Fibroblast of peridontal ligament (primary cell): ENCODE measurements around the gene FOSL2.

ENCODE experiments used
- DNase-seq: peaks from one replicate; pipeline ENCODE4 v3.0.0-alpha.2; 2010; ENCODE audit errors: extremely low read depth

Gene FOSL2

DNA sequence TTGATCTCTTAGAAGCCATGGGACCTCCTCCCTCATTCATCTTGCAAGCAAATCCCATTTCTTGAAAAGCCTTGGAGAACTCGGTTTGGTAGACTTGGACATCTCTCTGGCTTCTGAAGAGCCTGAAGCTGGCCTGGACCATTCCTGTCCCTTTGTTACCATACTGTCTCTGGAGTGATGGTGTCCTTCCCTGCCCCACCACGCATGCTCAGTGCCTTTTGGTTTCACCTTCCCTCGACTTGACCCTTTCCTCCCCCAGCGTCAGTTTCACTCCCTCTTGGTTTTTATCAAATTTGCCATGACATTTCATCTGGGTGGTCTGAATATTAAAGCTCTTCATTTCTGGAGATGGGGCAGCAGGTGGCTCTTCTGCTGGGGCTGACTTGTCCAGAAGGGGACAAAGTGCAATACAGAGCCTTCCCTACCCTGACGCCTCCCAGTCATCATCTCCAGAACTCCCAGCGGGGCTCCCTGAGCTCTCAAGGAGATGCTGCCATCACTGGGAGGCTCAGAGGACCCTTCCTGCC, 20.0 kb downstream of the FOSL2 start:
- no peak for DNase-seq

GRCh38 chr2:28413152-28413898, 20.7 kb downstream of the FOSL2 start:
- no peak for DNase-seq

DNA sequence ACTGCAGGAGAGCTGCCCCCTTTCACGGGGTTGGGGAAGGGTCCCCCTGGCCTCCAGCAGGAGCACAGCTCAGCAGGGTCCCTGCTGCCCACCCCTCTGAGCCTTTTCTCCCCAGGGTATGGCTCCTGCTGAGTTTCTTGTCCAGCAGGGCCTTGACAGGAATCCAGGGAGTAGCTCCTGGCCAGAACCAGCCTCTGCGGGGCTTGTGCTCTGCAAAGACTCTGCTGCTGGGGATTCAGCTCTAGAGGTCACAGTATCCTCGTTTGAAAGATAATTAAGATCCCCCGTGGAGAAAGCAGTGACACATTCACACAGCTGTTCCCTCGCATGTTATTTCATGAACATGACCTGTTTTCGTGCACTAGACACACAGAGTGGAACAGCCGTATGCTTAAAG, 21.2 kb downstream of the FOSL2 start:
- DNase-seq, result no peak

DNA sequence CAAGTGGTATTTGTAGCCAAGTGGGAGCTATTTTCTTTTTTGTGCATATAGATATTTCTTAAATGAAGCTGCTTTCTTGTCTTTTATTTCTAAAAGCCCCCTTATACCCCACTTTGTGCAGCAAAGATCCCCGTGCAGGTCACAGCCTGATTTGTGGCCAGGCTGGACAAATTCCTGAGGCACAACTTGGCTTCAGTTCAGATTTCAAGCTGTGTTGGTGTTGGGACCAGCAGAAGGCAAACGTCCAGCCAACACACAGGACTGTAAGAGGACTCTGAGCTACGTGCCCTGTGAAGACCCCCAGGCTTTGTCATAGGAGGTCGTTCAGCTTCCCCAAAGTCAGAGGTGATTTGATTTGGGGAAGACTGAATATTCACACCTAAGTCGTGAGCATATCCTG, 21.9 kb downstream of the FOSL2 start:
- no peak for DNase-seq

- no peak for DNase-seq
Observed at GRCh38 chr2:28415010-28415409, 22.4 kb downstream of the FOSL2 start.

- DNase-seq, result no peak
Observed at GRCh38 chr2:28415715-28416114, 23.1 kb downstream of the FOSL2 start.

DNA sequence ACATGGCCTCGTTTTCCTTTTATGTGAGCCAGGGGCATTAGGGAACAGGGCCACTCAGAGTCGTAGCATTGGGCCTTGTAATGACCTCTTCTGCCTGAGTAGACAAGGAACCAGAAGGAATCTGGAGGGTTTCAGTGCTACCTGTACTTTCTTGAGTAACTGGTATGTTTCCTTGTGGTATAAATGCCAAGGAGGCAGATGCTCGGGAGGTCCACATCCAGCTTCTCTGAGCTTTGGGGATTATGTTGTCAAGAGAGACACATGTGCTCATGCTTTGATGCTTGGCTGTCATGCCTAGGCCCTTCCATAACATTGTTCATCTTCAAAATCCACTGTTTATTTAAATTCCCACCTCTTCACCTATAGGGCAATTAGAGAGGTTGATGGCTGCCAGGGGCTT, 26.3 kb downstream of the FOSL2 start:
- no peak for DNase-seq

DNA sequence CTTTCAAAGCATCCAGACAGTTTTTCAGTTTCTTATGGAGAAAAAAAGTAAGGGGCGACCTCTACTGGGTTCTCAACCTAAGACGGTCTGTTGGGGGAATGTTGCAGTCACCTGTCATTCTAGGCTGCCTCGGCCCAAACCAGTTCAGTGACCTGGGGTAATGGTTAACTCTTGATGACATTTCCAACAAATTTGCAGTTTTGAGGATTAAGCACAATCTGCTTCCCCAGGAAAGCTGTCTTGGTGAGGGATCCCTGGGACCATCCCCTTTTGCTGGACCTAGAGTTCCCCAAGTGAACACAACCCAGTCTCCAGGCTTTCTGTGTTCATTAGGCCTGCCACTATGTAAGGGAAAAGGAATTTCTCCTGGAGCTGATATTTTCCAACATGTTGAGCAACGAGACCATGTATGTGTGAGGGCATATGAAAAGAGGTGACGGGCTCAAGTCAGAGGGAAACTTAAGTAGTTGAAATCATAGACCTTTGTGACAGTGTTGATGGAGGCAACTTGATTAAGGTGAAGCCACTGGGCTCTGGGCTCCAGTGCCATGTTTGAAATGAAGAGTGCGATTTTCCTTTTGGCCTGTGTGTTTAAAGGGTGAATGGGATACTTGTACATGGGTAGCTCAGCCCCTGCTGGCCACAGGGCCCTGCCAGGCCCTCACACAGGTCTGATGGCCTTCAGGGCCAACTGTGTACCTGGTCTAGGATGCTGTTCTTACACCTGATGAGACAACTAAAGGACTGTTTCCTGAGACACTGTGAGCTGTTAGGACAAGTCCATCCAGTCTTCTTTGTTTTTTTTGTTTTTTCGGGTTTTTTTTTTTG, 27.0 kb downstream of the FOSL2 start:
- no peak for DNase-seq

- DNase-seq, result no peak
Observed at GRCh38 chr2:28420722-28421121, 28.1 kb downstream of the FOSL2 start.

GRCh38 chr2:28422908-28423741, 30.5 kb downstream of the FOSL2 start:
- no peak for DNase-seq

DNA sequence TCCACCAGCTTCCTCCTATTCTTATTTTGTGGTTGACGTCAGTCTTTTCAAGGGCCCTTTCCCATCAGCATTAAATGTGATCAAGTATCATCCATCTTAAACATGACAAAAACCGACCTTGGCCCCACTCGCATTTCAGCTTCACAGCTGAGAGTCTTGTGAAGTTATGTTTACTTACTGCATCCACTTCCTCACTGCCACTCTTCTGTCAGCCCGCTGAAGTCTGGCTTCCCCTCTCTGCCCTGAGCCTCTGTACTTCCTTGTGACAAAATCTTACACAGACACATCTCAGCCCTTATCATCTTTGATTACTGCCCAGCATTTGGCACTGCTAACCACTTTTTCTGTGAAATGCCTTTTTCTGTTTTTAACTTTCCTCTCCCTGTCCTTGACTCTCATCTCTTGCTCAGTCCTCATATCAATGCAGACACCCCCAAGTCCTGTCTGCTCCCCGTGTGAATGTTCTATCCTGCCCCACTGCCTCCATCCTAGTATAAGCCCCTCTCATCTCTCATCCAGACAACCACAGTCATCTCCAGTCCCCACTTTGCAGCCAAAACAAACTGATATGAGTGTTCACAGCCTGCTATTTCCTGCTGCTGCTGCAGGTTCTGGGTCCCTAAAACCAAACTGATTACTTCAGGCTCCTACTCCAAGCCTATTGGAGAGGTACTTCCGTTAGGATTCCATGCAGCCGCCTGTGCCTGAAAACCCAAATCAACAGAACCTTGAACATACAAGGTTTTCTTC, 31.4 kb downstream of the FOSL2 start:
- no peak for DNase-seq

DNA sequence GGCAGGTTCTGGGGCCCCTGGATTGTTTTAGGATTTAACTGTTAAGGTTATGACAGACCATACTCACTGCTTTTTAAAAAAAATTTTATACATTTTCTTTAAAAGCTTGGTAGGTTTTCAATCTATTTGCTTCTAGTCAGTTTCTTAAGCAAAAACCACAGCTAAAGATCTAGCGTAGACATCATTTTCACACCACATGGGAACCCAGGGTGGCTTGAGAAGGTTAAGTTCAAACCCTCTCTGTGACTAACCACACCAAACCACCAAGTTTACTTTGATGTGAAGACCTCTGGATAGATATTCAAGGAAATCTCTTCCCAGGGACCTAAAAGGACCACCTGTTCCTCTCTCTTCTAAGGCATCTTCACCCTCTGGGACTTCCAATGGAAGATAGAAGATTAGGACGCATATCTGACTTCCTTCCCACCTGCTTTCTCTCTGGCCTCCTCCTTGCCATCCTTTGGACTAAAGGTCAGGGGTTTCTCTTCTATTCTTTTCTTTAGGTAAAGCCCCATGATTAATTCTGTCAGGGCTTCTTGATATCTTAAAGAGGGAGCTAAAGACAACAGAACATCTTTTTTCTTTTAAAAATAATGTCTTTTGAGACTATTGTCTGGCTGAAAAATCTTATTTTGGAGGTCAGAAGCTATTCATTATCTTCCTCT, 32.3 kb downstream of the FOSL2 start:
- no peak for DNase-seq

GRCh38 chr2:28425464-28425835, 32.8 kb downstream of the FOSL2 start:
- no peak for DNase-seq

- DNase-seq, result no peak
Observed at GRCh38 chr2:28427741-28428415, 35.2 kb downstream of the FOSL2 start.

- peak; percentile 64 for DNase-seq
Observed at GRCh38 chr2:28428486-28428885, 35.8 kb downstream of the FOSL2 start.

DNA sequence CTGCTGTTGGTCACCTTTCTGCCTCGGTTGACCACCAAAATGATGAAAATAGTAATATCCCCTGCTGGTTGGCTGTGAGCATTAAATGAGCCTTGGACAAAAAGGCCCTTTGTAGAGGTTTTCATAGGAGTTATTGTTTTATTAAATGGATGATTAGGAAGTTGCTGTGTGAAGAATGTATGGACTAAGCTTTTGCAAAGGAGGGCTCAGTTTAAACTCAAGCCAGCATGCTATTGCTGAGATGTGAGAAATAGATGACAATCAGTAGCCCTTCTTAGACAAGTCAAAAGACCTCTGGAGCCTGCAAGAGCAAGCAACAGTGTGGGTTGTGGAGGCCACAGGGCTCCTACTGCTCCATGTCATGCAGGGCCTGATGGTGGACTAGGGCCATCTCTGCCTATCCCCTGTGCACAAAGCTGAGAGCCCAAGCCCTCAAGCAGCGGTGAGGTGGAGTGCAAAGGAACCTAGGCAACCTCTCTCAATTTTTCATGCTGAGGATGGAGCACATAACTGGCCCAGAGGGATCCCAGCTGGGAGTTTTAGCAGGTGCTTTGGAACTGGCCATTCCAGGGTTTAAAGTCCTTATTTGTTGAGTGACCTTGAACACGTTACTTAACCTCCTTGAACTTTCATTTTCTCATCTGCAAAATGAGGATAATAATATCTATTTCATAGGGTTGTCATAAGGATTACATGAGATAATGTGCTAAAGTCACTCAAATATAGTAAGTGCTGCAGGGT, 37.1 kb downstream of the FOSL2 start:
- no peak for DNase-seq

DNA sequence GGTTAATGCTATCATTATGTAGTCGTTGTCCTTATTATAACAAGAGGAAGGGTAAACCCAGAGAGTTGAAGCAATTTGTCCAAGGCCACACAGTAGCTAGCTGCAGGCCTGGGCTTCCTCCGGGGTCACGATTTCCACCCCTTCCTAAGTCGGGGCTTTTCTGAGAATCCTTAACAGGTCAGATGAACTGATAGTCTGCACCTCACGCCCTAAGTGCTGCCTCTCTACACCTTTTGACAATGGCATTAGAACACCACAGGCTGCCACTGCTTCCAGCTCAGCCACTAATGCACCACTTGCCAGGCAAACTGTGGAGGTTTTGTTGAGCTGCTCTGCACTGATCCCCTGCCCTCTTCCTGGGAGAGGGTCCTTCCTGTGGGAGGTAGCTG, 37.7 kb downstream of the FOSL2 start:
- DNase-seq, result no peak

DNA sequence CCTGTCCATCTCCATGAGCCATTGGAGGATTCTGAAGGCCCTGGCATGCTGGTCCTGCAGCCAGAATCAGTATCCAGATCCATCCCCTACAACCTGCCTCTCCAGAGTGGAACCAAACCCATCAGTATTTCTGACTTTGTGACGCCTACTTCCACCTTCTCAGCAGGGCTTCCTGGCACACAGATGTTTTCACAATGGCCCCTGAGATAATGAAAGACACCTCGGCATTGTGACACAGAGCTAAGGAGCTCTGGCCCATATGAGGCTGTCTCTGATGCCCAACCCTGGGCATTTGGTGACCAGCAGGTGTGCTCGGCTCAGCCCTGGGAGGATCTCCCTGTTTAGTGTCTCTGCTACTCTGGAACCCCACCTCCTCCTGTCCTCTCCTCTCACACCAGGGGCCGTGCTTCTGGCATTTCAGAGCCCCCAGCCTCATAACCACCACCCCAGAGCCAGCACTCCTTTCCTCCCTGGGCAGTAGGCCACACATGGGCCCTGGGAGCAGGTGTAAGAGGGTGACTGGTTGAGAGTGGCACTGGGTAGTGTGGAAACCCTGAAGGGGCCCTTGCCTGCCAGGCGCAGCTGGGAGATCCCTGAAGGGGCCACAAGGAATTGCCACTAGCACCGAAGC, 38.2 kb downstream of the FOSL2 start:
- no peak for DNase-seq

GRCh38 chr2:28431741-28432140, 39.1 kb downstream of the FOSL2 start:
- no peak for DNase-seq
